Stimulated activated CD4-positive, alpha-beta T cell treated with anti-CD3 and anti-CD28 coated beads, Interleukin-15, amount 100 ng/mL, for 48 hours (primary cell): Measurements from ENCODE around the gene TCF15.

Experiments
- DNase-seq, 2 donors: peaks; one replicate each; pipeline ENCODE4 v3.0.0-alpha.2; 2020; ENCODE audit warnings: low read depth in 2 of 2

TCF15 gene

GRCh38 chr20:610130-611046 lies at the start of gene TCF15:
TCF15 (minus strand) TSS chr20:610309; CDS start chr20:610237, 72 bp downstream.
- DNase-seq, result no peak

- no peak for DNase-seq
Measured at GRCh38 chr20:658731-659291, 48.7 kb upstream of the TCF15 start.

- no peak for DNase-seq
Measured at GRCh38 chr20:658202-658601, 48.1 kb upstream of the TCF15 start.

- no peak for DNase-seq
Measured at GRCh38 chr20:655726-656624, 45.9 kb upstream of the TCF15 start.

DNA sequence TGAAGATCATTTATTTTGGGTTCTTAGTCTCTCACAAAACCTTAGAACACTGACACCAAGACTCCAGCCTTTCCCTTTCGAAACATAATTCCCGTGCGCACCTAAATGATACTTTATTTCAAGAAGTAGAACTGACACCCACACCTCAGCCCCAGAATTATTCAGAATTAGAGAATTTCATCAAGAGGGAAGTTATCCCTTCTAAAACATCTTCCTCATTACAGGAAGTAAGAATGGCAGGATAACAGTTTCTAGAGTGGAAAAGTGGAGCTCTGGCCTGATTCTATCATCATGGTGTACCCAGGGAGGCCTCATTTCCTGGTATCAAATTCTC lies 44.3 kb upstream of the TCF15 start:
- no peak for DNase-seq

- DNase-seq, result no peak
Measured at GRCh38 chr20:653590-654416, 43.7 kb upstream of the TCF15 start.

DNA sequence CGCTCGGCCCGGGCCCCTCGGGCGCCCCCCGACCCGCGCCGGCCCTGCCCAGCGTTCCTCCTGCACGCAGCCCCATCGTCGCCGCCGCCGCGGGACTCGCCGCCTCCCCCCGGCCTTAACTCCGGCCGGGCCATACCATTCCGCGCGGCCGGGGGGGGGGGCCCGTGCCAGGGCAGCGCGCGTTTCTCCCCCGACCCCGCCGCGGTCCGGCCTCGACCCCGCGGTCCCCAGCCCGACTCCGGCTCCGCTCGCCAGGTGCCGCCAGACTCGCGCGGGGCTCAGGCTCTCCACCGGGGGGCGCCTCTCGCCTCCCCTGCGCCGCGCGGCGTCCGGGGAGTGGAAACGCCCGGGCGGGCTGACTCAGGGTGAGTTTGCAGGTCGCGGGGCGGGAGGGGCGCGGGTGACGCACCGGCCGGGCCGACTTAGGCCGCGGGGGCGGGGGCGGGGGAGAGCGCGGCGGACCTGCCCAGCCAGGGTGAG lies 43.0 kb upstream of the TCF15 start, which contains the start of gene SRXN1:
Gene SRXN1 (minus strand): TSS at position 91 of the 480 bp plus-strand sequence. CDS start 15 bp downstream, at position 76.
- DNase-seq, result peak; percentile 62 to 79

DNA sequence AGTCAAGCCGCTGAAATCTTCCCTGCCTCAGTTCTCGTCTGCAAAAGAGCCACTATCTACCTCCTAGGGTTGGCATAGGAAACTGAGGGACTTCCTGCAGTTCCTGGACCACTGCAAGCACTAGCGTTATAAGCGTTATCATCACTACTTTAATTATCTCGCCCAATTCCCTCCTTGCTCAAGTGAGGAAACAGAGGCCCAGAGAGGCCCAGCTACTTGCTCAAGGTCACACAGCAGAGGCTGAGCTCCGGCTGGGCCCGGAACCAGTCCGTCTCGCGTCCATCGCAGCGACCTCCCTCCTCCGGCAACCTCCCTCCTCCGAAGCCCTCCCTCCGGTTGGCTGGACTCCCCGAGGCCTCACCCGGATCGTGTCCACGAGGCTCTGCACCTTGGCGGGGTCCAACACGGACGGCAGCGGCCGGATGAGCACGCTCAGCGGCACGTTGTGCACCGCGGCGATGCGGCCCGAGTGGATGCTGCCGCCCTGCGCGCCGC lies 42.6 kb upstream of the TCF15 start:
- no peak for DNase-seq

- DNase-seq, result no peak
Measured at GRCh38 chr20:651713-652614, 41.9 kb upstream of the TCF15 start.

DNA sequence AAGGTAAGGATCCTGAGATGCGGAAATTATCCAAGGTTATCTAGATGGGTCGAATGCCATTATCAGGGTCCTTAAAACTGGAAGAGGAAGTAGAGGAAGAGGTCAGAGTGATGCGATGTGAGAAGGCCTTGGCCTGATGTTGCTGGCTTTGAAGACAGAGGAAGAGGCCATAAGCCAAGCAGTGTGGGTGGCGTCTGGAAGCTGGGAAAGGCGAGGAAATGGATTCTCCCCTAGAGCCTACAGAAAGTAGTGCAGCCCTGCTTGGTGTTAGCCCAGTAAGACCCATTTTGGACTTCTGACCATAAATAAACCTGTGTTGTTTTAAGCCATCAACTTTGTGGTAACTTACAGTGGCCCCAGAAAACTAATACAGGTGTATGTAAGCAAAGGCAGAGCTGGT lies 40.8 kb upstream of the TCF15 start:
- DNase-seq, result no peak

- DNase-seq, result no peak
Measured at GRCh38 chr20:650281-650680, 40.2 kb upstream of the TCF15 start.

GRCh38 chr20:647479-648019 lies 37.4 kb upstream of the TCF15 start:
- DNase-seq, result no peak

DNA sequence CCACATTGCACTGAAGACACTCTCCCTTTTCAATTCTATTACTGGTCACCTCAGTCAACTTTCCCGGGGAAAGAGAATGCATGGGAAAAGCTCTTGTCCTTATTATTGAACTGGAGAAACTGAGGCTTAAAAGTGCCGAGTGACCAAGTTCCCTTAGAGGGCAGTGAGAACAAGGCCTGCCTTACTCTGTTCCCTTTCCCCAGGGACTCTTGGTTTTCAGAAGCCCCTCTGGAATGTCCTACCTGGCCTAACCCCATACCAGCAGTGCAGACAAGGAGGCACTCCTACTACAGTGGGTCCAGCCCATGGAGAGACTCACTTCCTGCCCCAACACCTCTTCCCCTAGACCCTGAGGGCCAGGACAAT lies 36.7 kb upstream of the TCF15 start:
- DNase-seq, result no peak

DNA sequence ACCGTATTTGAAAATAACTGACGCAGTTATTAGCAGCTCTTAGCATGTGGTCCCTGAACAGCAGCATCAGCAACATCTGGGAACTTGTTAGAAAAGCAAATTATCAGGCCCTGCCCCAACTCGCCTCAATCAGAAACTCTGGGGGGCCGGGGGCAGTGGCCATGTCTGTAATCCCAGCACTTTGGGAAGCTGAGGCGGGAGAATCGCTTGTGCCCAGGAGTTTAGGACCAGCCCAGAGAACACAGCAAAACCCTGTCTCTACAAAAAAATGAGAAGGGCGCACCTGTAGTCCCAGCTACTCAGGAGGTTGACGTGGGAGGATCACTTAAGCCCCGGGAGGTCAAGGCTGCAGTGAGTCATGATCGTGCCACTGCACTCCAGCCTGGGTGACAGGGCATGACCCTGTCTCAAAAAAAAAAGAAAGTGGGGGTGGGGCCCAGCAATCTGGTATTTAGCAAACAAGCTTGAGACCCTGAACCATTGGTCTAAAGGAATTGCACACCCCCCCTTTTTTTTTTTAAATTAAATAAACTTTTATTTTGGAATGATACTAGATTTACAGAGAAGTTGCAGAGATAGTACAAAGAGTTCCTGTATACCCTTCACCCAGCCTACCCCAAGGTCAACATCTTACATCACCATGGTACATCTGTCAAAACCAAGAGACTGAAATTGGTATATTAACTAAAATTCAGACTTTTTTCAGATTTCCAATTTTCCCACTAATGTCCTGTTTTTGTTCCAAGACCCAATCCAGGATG lies 36.2 kb upstream of the TCF15 start:
- no peak for DNase-seq

GRCh38 chr20:645318-646106 lies 35.4 kb upstream of the TCF15 start:
- peak; percentile 32 to 59 for DNase-seq

- DNase-seq, result no peak
Measured at GRCh38 chr20:644692-645317, 34.7 kb upstream of the TCF15 start.

DNA sequence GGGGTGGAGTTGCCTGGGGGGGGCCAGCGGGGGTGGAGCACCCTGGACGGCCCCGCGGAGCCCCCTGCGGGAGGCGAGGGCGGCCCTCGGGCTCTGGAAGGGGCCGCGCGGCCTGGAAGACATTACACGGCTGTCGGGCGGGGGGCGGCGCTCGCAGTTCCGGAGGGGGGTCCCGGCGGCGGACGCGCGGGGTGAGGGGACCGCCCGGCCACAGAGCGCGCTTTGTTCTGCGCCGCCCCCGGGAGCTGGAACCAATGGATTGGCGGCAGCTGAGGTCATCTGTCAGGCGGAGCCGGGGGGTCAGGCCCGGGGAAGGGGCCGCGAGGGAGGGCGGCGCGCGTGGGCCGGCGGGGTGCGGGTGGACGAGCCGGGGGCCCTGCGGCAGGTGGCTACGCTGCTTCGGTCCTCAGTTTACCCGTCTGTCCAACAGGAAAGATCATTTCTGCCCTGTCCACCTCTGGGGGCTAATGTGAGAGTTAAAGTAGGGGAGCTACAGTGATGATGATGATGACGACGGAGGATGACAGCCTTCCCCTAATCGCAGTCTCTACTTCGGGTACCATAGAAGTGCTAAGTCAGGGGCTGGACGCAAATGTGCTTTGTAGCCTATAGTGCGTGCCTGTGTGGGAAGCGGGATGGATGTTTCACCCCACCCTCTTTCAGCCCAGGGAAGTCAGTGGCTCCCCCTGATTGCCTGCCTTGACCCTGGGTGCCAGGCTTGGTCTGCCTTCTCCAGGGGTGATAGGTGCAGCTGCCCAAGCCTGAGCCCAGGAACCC lies 32.5 kb upstream of the TCF15 start:
- no peak for DNase-seq
